Stimulated activated naive CD8-positive, alpha-beta T cell treated with anti-CD3 and anti-CD28 coated beads, Interleukin-15, Interleukin-2, amounts not matched to agents 100 ng/mL and 50 ng/mL, for 24 hours (primary cell): ENCODE results near the gene CTNNA1.
"Not testable (repeated sequence)": the region's sequence is repeated elsewhere in the genome, so short reads cannot be mapped to it uniquely, and the experiment has no call there.

Experiments used
- H3K27ac Mint-ChIP-seq: one replicate; pipeline ENCODE4 v1.8.0; 2021; ENCODE audit warnings: mild to moderate bottlenecking, mixed read lengths
- H3K27me3 Mint-ChIP-seq: one replicate; pipeline ENCODE4 v1.8.0; 2021; ENCODE audit warnings: mixed read lengths
- H3K36me3 Mint-ChIP-seq: one replicate; pipeline ENCODE4 v1.8.0; 2021; ENCODE audit warnings: low read depth, mixed read lengths
- H3K4me1 Mint-ChIP-seq: one replicate; pipeline ENCODE4 v1.8.0; 2021; ENCODE audit warnings: low read depth, mixed read lengths
- H3K4me3 Mint-ChIP-seq: one replicate; pipeline ENCODE4 v1.8.0; 2021; ENCODE audit warnings: mild to moderate bottlenecking, mixed read lengths
- H3K9me3 Mint-ChIP-seq: one replicate; pipeline ENCODE4 v1.8.0; 2021; ENCODE audit warnings: mixed read lengths

The CTNNA1 gene, protein sequence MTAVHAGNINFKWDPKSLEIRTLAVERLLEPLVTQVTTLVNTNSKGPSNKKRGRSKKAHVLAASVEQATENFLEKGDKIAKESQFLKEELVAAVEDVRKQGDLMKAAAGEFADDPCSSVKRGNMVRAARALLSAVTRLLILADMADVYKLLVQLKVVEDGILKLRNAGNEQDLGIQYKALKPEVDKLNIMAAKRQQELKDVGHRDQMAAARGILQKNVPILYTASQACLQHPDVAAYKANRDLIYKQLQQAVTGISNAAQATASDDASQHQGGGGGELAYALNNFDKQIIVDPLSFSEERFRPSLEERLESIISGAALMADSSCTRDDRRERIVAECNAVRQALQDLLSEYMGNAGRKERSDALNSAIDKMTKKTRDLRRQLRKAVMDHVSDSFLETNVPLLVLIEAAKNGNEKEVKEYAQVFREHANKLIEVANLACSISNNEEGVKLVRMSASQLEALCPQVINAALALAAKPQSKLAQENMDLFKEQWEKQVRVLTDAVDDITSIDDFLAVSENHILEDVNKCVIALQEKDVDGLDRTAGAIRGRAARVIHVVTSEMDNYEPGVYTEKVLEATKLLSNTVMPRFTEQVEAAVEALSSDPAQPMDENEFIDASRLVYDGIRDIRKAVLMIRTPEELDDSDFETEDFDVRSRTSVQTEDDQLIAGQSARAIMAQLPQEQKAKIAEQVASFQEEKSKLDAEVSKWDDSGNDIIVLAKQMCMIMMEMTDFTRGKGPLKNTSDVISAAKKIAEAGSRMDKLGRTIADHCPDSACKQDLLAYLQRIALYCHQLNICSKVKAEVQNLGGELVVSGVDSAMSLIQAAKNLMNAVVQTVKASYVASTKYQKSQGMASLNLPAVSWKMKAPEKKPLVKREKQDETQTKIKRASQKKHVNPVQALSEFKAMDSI

DNA sequence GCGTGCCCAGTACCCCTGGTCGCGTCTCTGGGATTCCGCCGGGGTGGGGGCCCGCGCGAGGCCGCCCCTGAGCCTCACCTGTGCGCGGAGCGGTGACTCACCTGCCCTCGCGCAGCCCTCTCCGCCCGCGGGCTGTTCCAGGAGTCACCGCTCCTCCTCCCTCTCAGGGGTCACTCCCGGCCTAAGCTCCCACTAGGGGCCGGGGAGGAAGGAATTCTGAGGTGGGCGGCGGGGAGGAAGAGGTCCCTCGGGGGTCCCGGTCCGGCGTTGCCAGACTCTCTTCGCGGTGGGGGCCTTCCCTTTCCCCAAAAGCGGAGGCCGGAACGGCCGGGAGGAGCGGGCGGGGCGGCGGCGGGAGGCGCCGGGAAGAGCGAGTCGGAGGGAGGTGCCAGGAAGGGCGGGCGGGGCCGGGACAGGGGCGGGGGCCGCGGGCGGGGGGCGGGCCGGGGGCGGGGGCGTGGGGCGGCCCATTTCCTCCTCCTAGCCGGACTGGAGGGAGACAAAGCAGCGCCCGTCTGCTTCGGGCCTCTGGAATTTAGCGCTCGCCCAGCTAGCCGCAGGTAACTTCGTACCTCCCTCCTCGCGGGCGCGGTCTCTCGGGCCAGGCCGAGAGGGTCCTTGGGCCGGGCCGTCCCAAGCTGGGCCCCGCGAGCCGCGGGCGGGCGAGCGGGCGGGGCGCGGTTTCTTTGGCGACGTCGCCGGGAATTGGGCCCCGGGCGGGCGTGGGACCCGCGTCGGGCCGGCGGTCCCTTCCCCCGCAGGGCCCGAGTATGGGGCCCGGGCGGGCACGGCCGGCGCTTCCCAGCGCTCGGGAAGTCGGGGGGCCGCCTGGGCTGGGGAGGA is at the start of gene CTNNA1:
TSS of gene CTNNA1 (plus strand) at position 475 of the 843 bp plus-strand sequence. CDS start 28,500 bp downstream, outside the sequence.
- Mint-ChIP-seq H3K4me3 (peak within 1 kb of the TSS; percentile 90), H3K9me3 (peaks cover 4% of the 10 kb centered on the region), H3K27ac (peak within 1 kb of the TSS; percentile 90), H3K36me3 (peaks cover 32% of the 10 kb centered on the region), H3K27me3 (peaks cover 65% of the 10 kb centered on the region), H3K4me1 (peaks cover 57% of the 10 kb centered on the region)

DNA sequence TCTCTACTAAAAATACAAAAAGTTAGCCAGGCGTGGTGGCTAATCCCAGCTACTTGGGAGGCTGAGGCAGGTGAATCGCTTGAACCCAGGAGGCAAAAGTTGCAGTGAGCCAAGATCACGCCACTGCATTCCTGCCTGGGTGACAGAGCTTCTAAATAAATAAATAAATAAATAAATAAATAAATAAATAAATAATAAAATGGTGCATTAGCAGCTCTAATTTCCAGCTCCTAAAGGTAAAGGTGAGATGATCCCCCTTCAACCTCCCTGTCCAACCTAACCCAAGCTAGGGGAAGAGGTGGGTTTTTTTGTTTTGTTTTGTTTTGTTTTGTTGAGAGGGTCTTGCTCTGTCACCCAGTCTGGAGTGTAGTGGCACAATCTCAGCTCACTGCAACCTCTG is 49.4 kb upstream of the CTNNA1 start:
- not testable (repeated sequence) for H3K4me3 Mint-ChIP-seq, H3K9me3 Mint-ChIP-seq, H3K4me1 Mint-ChIP-seq, H3K36me3 Mint-ChIP-seq, H3K27ac Mint-ChIP-seq
- H3K27me3 Mint-ChIP-seq = peaks cover 78% of the 10 kb centered on the region

DNA sequence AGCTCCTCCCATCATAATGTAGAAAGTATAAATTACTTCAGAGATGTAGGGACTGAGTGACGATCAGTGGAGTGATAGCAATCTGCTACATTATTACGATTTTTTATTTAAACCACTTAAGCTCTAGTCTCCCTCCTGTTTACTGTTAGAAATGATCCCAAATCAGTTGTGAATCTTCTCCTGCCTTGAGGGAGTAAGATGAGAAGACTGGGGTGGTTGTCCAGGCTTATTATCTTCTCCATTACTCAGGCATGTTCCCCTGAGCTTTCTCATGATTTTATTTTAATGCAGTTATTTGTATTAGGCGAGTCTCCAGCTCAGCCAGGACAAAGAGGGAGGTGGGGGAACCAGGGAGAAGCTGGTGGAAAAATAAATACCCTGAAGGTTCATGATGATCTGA is 48.2 kb upstream of the CTNNA1 start:
- Mint-ChIP-seq H3K36me3 (no peaks in the 10 kb centered on the region), H3K4me3 (no peak overlapping the region), H3K27ac (no peak overlapping the region), H3K4me1 (no peaks in the 10 kb centered on the region), H3K9me3 (no peaks in the 10 kb centered on the region), H3K27me3 (peaks cover 70% of the 10 kb centered on the region)

DNA sequence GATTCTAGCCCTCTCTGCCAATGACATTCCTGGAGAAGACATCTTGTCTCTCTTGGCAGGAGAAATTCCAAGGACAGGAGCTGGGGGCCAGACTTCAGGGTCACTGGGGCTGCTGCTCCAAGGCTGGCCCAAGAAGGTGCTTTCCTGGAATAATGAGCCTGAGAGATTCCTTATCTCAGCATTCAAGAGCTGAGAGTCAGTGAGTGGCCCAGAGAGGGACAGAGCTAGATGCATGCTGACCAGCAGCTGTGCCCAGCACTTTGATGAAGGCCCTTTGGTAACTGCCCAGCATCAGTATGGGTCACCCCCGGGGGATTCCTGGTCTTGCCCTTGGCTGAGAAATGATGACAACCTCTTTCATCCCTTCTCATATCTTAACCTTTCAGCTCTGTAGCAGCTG is 47.7 kb upstream of the CTNNA1 start:
- Mint-ChIP-seq H3K4me3 (no peak overlapping the region), H3K27me3 (peaks cover 65% of the 10 kb centered on the region), H3K27ac (no peak overlapping the region), H3K4me1 (no peaks in the 10 kb centered on the region), H3K9me3 (no peaks in the 10 kb centered on the region), H3K36me3 (no peaks in the 10 kb centered on the region)

DNA sequence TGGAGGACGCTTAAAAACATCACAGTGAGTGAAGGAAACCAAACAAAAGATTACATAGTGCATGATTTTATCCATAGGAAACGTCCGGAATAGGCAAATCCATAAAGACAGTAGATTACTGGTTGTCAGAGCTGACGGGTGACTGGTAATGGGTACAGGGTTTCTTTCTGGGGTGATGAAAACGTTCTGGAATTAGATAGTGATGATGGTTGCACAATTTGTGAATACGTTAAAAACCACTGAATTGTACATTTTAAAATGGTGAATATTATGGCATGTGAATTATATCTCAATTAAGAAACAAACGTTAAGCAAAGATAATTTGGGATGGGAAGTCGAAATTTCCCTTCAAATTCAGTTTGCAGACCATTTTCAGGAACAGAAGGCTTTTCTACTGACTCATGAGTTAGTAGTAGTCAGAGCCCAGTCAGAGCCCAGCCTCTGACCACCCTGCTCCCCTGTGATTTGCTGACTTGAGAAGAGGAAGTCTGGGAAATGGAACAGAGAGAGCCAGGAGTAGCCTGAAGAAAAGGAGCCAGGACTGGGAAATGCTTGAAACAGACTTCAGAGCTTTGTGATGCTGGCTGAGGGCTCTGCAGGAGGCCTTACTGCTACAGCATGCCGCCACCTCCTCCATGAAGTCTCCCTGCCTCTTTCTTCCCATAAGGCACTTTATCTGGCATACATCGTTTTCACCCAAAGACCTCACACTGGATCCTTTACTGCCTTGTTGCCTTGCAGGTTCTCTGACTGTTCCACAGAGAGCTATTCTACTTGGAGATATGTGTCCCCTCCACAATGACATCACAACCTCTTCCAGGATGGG is 46.4 kb upstream of the CTNNA1 start:
- peaks cover 64% of the 10 kb centered on the region for H3K27me3 Mint-ChIP-seq
- H3K27ac Mint-ChIP-seq = no peak overlapping the region
- H3K4me1 Mint-ChIP-seq = no peaks in the 10 kb centered on the region
- no peaks in the 10 kb centered on the region for H3K9me3 Mint-ChIP-seq
- no peaks in the 10 kb centered on the region for H3K36me3 Mint-ChIP-seq
- no peak overlapping the region for H3K4me3 Mint-ChIP-seq

DNA sequence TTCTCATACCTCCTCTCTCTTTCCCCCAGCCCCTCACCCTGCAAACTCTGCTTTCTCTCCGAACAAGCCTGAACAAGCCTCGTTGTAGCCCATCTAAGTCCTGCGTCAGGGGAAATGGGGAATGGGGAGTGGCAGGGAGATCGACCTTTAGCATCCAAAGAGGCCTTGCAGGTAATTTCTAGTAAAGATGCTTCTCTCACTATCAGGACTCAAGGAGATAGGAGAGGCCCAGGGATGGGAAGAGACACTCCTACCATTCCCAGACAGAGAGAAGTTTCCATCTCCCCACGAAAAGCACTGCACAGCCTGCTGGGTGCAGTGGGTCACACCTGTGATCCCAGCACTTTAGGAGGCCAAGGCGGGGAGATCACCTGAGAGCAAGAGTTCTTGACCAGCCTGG is 44.4 kb upstream of the CTNNA1 start:
- Mint-ChIP-seq H3K27ac (no peak overlapping the region), H3K4me1 (no peaks in the 10 kb centered on the region), H3K4me3 (no peak overlapping the region), H3K36me3 (no peaks in the 10 kb centered on the region), H3K27me3 (peaks cover 59% of the 10 kb centered on the region), H3K9me3 (no peaks in the 10 kb centered on the region)

DNA sequence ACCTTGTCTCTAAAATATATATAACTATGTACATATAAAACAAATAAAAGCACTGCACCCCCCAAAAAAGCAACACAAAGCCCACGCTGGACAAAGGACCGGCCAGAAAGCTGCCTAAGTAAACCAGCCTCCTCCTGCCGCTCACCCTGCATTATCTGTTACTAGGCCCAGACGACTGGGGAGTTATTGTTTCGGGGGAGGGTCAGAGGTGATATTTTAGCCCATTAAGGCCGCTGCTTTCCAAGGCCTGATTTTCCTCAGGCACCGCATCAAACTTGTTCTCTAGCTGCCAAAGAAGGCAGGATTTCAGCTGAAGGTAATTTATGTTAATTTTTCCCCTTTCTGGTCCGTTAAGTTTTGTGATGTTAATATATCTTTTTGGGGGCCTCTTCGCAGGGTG is 44.0 kb upstream of the CTNNA1 start:
- H3K27me3 Mint-ChIP-seq = peaks cover 62% of the 10 kb centered on the region
- H3K4me1 Mint-ChIP-seq = peaks cover 1% of the 10 kb centered on the region
- no peaks in the 10 kb centered on the region for H3K9me3 Mint-ChIP-seq
- H3K27ac Mint-ChIP-seq = no peak overlapping the region
- H3K4me3 Mint-ChIP-seq = no peak overlapping the region
- H3K36me3 Mint-ChIP-seq = no peaks in the 10 kb centered on the region

DNA sequence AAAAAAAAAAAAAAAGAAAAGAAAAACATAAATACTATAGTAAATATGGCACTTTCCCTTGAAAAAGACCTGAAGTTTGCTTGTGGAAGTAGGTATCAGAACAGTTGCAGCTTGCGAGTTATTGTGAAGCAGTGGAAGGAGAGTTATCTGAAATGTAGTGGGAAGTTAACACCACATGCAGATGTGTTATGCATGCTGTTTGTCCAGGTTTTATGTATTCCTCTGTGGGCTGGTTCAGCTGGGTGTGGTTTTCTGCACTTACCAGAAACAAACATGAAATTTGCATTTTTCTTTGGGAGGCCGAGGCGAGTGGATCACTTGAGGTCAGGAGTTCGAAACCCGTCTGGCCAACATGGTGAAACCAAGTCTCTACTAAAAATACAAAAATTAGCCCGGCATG is 42.1 kb upstream of the CTNNA1 start:
- Mint-ChIP-seq H3K36me3 (no peaks in the 10 kb centered on the region), H3K9me3 (no peaks in the 10 kb centered on the region), H3K4me1 (peaks cover 3% of the 10 kb centered on the region), H3K27ac (no peak overlapping the region), H3K4me3 (no peak overlapping the region), H3K27me3 (peaks cover 54% of the 10 kb centered on the region)

DNA sequence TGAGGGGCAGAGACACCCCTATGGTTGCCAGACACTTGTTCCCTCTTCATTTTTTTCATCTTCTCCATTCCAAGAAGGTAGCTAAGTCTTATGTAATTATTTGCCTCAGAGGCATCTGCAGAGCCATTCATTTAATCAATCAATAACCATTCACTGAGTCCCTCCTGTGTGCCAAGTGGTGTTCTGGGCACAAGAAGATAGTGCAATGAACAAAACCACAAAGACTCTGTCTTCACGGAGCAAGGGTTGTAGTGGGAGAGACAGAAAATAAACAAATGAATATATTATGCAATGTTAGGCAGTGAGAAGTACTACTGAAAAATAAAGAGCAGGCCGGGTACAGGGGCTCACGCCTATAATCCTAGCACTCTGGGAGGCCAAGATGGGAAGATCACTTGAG is 41.4 kb upstream of the CTNNA1 start:
- peaks cover 52% of the 10 kb centered on the region for H3K27me3 Mint-ChIP-seq
- no peak overlapping the region for H3K4me3 Mint-ChIP-seq
- peaks cover 3% of the 10 kb centered on the region for H3K4me1 Mint-ChIP-seq
- H3K27ac Mint-ChIP-seq = no peak overlapping the region
- H3K9me3 Mint-ChIP-seq = no peaks in the 10 kb centered on the region
- H3K36me3 Mint-ChIP-seq = no peaks in the 10 kb centered on the region

DNA sequence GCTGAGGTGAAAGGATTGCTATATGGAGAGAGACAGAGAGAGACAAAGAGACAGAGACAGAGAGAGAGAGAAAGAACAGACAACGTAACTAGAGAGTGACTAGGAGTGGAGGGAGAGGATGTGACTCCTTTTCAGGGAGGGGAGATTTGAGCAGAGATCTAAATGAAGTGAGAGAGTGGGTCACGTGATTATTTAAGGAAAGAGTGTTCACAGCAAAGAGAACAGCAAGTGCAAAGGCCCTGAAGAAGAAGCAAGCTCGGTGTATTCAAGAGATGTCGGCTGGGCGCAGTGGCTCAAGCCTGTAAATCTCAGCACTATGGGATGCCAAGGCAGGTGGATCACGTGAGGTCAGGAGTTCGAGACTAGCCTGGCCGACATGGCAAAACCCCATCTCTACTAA is 40.9 kb upstream of the CTNNA1 start:
- H3K27me3 Mint-ChIP-seq = peaks cover 55% of the 10 kb centered on the region
- H3K36me3 Mint-ChIP-seq = no peaks in the 10 kb centered on the region
- H3K27ac Mint-ChIP-seq = no peak overlapping the region
- H3K4me3 Mint-ChIP-seq = no peak overlapping the region
- no peaks in the 10 kb centered on the region for H3K9me3 Mint-ChIP-seq
- peaks cover 3% of the 10 kb centered on the region for H3K4me1 Mint-ChIP-seq

DNA sequence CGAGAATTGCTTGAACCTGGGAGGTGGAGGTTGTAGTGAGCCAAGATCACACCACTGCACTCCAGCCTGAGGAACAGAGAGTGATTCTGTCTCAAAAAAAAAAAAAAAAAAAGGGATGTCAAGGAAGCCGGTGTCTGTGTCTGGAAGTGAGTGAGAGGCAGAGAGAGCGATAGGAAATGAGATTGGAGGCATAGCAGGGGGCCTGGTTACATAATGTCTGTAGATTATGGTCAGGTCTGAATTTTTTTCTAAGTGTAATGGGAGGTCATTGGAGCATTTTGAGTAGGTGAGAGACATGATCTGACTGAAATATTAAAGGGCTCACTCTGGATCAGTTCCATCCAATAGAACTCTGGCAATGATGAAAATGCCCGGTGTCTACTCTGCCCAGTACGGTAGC is 40.4 kb upstream of the CTNNA1 start:
- Mint-ChIP-seq H3K9me3 (no peaks in the 10 kb centered on the region), H3K27ac (no peak overlapping the region), H3K36me3 (no peaks in the 10 kb centered on the region), H3K4me1 (peaks cover 3% of the 10 kb centered on the region), H3K27me3 (peaks cover 53% of the 10 kb centered on the region), H3K4me3 (no peak overlapping the region)

DNA sequence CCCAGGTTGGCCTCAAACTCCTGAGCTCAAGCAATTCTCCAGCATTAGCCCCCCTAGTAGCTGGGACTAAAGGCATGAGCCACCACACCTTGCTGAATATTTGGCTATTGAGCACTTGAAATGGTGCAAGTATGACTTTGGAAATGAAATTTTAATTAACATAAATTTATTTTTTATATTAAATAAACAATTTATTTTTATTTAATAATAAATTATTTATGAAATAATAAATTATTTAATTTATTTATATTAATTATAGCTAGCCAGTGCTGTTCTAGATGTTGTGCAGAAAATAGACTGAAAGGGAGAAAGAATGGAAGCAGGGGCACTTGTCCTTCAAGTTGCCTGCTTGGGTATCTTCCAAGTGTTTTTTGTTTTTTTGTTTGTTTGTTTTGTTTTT is 40.0 kb upstream of the CTNNA1 start:
- Mint-ChIP-seq H3K4me1 (peaks cover 3% of the 10 kb centered on the region), H3K27me3 (peaks cover 54% of the 10 kb centered on the region), H3K36me3 (no peaks in the 10 kb centered on the region), H3K4me3 (no peak overlapping the region), H3K9me3 (no peaks in the 10 kb centered on the region), H3K27ac (no peak overlapping the region)

DNA sequence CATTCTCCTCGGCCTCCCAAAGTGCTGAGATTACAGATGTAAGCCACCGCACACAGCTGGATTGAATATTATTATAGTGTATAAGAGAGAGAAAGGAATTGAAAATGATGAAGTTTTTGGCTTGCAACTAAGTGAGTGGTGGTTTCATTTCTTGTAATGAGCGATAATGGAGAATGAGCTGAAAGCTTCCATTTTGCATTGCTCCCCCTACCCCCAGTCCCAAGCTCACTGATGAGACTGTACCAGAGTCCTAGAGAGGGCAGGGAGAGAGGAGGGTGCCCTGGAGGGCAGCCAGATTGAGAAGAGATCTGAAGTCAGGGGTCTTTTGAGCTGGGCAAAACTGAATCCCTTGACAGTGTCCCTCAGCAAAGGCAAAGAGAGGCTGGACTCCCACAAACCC is 38.5 kb upstream of the CTNNA1 start:
- no peaks in the 10 kb centered on the region for H3K36me3 Mint-ChIP-seq
- H3K9me3 Mint-ChIP-seq = no peaks in the 10 kb centered on the region
- H3K27me3 Mint-ChIP-seq = peaks cover 47% of the 10 kb centered on the region
- peaks cover 3% of the 10 kb centered on the region for H3K4me1 Mint-ChIP-seq
- no peak overlapping the region for H3K27ac Mint-ChIP-seq
- no peak overlapping the region for H3K4me3 Mint-ChIP-seq

DNA sequence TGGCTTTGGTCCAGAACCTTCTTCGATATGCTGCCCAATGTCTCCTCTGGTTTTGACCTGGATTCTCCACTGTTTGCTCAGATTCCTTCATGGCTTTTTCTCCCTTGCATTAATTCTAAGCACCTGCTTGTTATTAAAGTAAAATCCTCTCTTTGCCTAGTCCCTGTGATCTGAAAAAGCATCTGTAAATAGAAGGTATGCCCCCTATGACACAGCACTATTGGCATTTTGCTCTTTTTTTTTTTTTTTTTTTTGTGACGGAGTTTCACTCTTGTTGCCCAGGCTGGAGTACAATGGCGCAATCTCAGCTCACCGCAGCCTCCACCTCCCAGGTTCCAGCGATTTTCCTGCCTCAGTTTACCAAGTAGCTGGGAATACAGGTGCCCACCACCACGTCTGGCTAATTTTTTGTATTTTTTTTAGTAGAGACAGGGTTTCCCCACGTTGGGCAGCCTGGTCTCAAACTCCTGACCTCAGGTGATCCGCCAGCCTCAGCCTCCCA is 37.2 kb upstream of the CTNNA1 start:
- not testable (repeated sequence) for H3K27ac Mint-ChIP-seq, H3K4me3 Mint-ChIP-seq, H3K4me1 Mint-ChIP-seq, H3K36me3 Mint-ChIP-seq, H3K9me3 Mint-ChIP-seq
- peaks cover 45% of the 10 kb centered on the region for H3K27me3 Mint-ChIP-seq
